Activated CD4-positive, alpha-beta T cell treated with anti-CD3 and anti-CD28 coated beads for 36 hours (primary cell): ENCODE measurements around the gene ARHGAP27. TPM values are rescaled to one million over a fixed set of nuclear protein-coding genes. Genes with fewer than 3 reads are reported as not detected.

Source experiments
- ATAC-seq: fragments of 200-7000 bp; cut with Tn5 transposase; one replicate; pipeline ENCODE4 v1.10.0; 2021; ENCODE audit warnings: mild to moderate bottlenecking, moderate library complexity
- CTCF ChIA-PET: fragments of 350-600 bp; sonication (Branson Sonifier 250); formaldehyde crosslinking; loops from one replicate; lab custom pipeline; 2021; ENCODE audit warnings: antibody characterized with exemption; lab: Charles Lee
- POLR2A ChIA-PET: fragments of 350-600 bp; sonication (Branson Sonifier 250); formaldehyde crosslinking; loops from one replicate; lab custom pipeline; 2021; ENCODE audit warnings: antibody characterized with exemption, inconsistent platforms; lab: Charles Lee
- DNase-seq: peaks from one replicate; pipeline ENCODE4 v3.0.0-alpha.2; 2020
- H3K27ac Mint-ChIP-seq: one replicate; pipeline ENCODE4 v1.8.0; 2021; ENCODE audit warnings: mixed read lengths
- H3K27me3 Mint-ChIP-seq: one replicate; pipeline ENCODE4 v1.8.0; 2021; ENCODE audit warnings: mixed read lengths
- H3K36me3 Mint-ChIP-seq: one replicate; pipeline ENCODE4 v1.8.0; 2021; ENCODE audit warnings: low read depth, mixed read lengths
- H3K4me1 Mint-ChIP-seq: one replicate; pipeline ENCODE4 v1.8.0; 2021; ENCODE audit warnings: mixed read lengths
- H3K4me3 Mint-ChIP-seq: one replicate; pipeline ENCODE4 v1.8.0; 2021; ENCODE audit warnings: mild to moderate bottlenecking, moderate library complexity, mixed read lengths
- H3K9me3 Mint-ChIP-seq: one replicate; pipeline ENCODE4 v1.8.0; 2021; ENCODE audit warnings: low read depth, mixed read lengths
- intact Hi-C, 2 experiments: fragments of 100-400 bp; cut with DNase I in 1 of 2; cut with micrococcal nuclease in 1 of 2; formaldehyde crosslinking; loops; one replicate each; pipeline versions ENCODE4 v1.14.2 to v1.15.1; 2022 to 2024; cut with DNase I, micrococcal nuclease
- total RNA-seq, 2 experiments: library from RNA; stranded (reverse); gene quantifications; one replicate each; pipeline ENCODE4 v1.2.3, GENCODE V29; 2021

ARHGAP27 gene
- total RNA-seq, 2 experiments from 2014 or later: 43.2 to 43.5 TPM

GRCh38 chr17:45380046-45380765 is 52.5 kb downstream of the ARHGAP27 start:
- DNase-seq: no peak
- no peaks in the 10 kb centered on the region for H3K9me3 Mint-ChIP-seq
- CTCF ChIA-PET: interaction anchor here (0.5 to 3.3 kb wide), 6 partner anchors 16 to 245 kb away, joined by 3 to 22 read pairs (median 3); partner anchors contain the start of gene ACBD4
- H3K36me3 Mint-ChIP-seq: no peaks in the 10 kb centered on the region
- no peak overlapping the region for H3K4me3 Mint-ChIP-seq
- peaks cover 4% of the 10 kb centered on the region for H3K4me1 Mint-ChIP-seq
- POLR2A ChIA-PET: no interaction called here
- no peak overlapping the region for H3K27ac Mint-ChIP-seq
- intact Hi-C loops: no loop called here
- ATAC-seq: no peak
- H3K27me3 Mint-ChIP-seq: peaks cover 3% of the 10 kb centered on the region

- no peaks in the 10 kb centered on the region for H3K36me3 Mint-ChIP-seq
- intact Hi-C loops: no loop called here
- ATAC-seq: no peak
- peaks cover 5% of the 10 kb centered on the region for H3K4me1 Mint-ChIP-seq
- H3K9me3 Mint-ChIP-seq: no peaks in the 10 kb centered on the region
- H3K4me3 Mint-ChIP-seq: no peak overlapping the region
- ChIA-PET CTCF (interaction anchor here (0.9 to 1.5 kb wide), 2 partner anchors 100 to 158 kb away, joined by 3 to 5 read pairs; no protein-coding TSS in a partner anchor), POLR2A (no interaction called here)
- DNase-seq: no peak
- peaks cover 2% of the 10 kb centered on the region for H3K27me3 Mint-ChIP-seq
- no peak overlapping the region for H3K27ac Mint-ChIP-seq
These were observed 55.3 kb downstream of the ARHGAP27 start for GRCh38 chr17:45377401-45377800.

GRCh38 chr17:45376171-45377005 is 56.3 kb downstream of the ARHGAP27 start:
- no peak overlapping the region for H3K4me3 Mint-ChIP-seq
- no peak overlapping the region for H3K27ac Mint-ChIP-seq

GRCh38 chr17:45374501-45374900 is 58.2 kb downstream of the ARHGAP27 start:
- Mint-ChIP-seq H3K4me3 (no peak overlapping the region), H3K9me3 (no peaks in the 10 kb centered on the region), H3K4me1 (peaks cover 21% of the 10 kb centered on the region), H3K27me3 (peaks cover 10% of the 10 kb centered on the region), H3K27ac (no peak overlapping the region), H3K36me3 (no peaks in the 10 kb centered on the region)
- ATAC-seq (no peak), DNase-seq (no peak)
- intact Hi-C loops: no loop called here
- ChIA-PET POLR2A (no interaction called here), CTCF (interaction anchor here (0.6 to 1.4 kb wide), 2 partner anchors 13 to 42 kb away, joined by 3 to 5 read pairs; no protein-coding TSS in a partner anchor)

More at GRCh38 chr17:45376171-45377005, 56.3 kb downstream of the ARHGAP27 start:
- DNase-seq (no peak), ATAC-seq (no peak)
- Mint-ChIP-seq H3K4me1 (peaks cover 13% of the 10 kb centered on the region), H3K9me3 (no peaks in the 10 kb centered on the region), H3K36me3 (no peaks in the 10 kb centered on the region), H3K27me3 (peaks cover 6% of the 10 kb centered on the region)
- intact Hi-C loops: no loop called here
- ChIA-PET CTCF (interaction anchor here (0.6 to 1.5 kb wide), 3 partner anchors 99 to 157 kb away, joined by 3 to 5 read pairs (median 3); no protein-coding TSS in a partner anchor), POLR2A (no interaction called here)

- H3K27me3 Mint-ChIP-seq: peaks cover 10% of the 10 kb centered on the region
- H3K27ac Mint-ChIP-seq: no peak overlapping the region
- intact Hi-C loops: no loop called here
- CTCF ChIA-PET: interaction anchor here (0.6 to 4.8 kb wide), 6 partner anchors 10 to 673 kb away, joined by 3 to 28 read pairs (median 6); partner anchors contain the start of gene MAP3K14
- POLR2A ChIA-PET: no interaction called here
- ATAC-seq (no peak), DNase-seq (no peak)
- peak overlapping the region; percentile 55 for H3K4me3 Mint-ChIP-seq
- no peaks in the 10 kb centered on the region for H3K36me3 Mint-ChIP-seq
- H3K9me3 Mint-ChIP-seq: no peaks in the 10 kb centered on the region
- H3K4me1 Mint-ChIP-seq: peaks cover 17% of the 10 kb centered on the region
These were observed 60.3 kb downstream of the ARHGAP27 start for GRCh38 chr17:45372325-45372869.

GRCh38 chr17:45371414-45372324 is 61.0 kb downstream of the ARHGAP27 start:
- Mint-ChIP-seq H3K27me3 (peaks cover 12% of the 10 kb centered on the region), H3K27ac (peak overlapping the region; percentile 51), H3K4me1 (peaks cover 17% of the 10 kb centered on the region), H3K4me3 (peak overlapping the region; percentile 55), H3K9me3 (no peaks in the 10 kb centered on the region), H3K36me3 (no peaks in the 10 kb centered on the region)
- ChIA-PET POLR2A (no interaction called here), CTCF (interaction anchor here (0.6 to 4.8 kb wide), 7 partner anchors 9 to 673 kb away, joined by 3 to 28 read pairs (median 8); partner anchors contain the start of gene MAP3K14)
- DNase-seq (peak; percentile 75), ATAC-seq (peak; percentile 89)
- intact Hi-C loops: no loop called here

GRCh38 chr17:45370949-45371413 is 61.7 kb downstream of the ARHGAP27 start:
- H3K27me3 Mint-ChIP-seq: peaks cover 12% of the 10 kb centered on the region
- POLR2A ChIA-PET: no interaction called here
- CTCF ChIA-PET: interaction anchor here (0.6 to 4.8 kb wide), 6 partner anchors 8 to 553 kb away, joined by 3 to 28 read pairs (median 6); no protein-coding TSS in a partner anchor
- no peaks in the 10 kb centered on the region for H3K9me3 Mint-ChIP-seq
- DNase-seq (no peak), ATAC-seq (no peak)
- no peak overlapping the region for H3K4me3 Mint-ChIP-seq
- H3K27ac Mint-ChIP-seq: no peak overlapping the region
- H3K36me3 Mint-ChIP-seq: no peaks in the 10 kb centered on the region
- intact Hi-C loops: no loop called here
- peaks cover 17% of the 10 kb centered on the region for H3K4me1 Mint-ChIP-seq

- ATAC-seq: no peak
- no peaks in the 10 kb centered on the region for H3K9me3 Mint-ChIP-seq
- intact Hi-C loops: no loop called here
- H3K27me3 Mint-ChIP-seq: peaks cover 16% of the 10 kb centered on the region
- H3K36me3 Mint-ChIP-seq: no peaks in the 10 kb centered on the region
- H3K4me3 Mint-ChIP-seq: no peak overlapping the region
- no peak overlapping the region for H3K27ac Mint-ChIP-seq
- ChIA-PET POLR2A (no interaction called here), CTCF (interaction anchor here (0.6 to 4.8 kb wide), 6 partner anchors 9 to 150 kb away, joined by 3 to 28 read pairs (median 4); no protein-coding TSS in a partner anchor)
- no peak for DNase-seq
- peaks cover 17% of the 10 kb centered on the region for H3K4me1 Mint-ChIP-seq
These were observed 63.2 kb downstream of the ARHGAP27 start for GRCh38 chr17:45369421-45369820.

GRCh38 chr17:45368651-45369050 is 64.0 kb downstream of the ARHGAP27 start:
- H3K27me3 Mint-ChIP-seq: peaks cover 16% of the 10 kb centered on the region
- ATAC-seq (no peak), DNase-seq (no peak)
- peaks cover 17% of the 10 kb centered on the region for H3K4me1 Mint-ChIP-seq
- no peak overlapping the region for H3K4me3 Mint-ChIP-seq
- intact Hi-C loops: no loop called here
- no peak overlapping the region for H3K27ac Mint-ChIP-seq
- H3K9me3 Mint-ChIP-seq: no peaks in the 10 kb centered on the region
- CTCF ChIA-PET: interaction anchor here (0.7 to 4.8 kb wide), 3 partner anchors 10 to 149 kb away, joined by 3 to 28 read pairs (median 4); no protein-coding TSS in a partner anchor
- POLR2A ChIA-PET: interaction anchor here (0.7 kb wide), 1 partner anchor 49 kb away, joined by 5 read pairs; no protein-coding TSS in a partner anchor
- H3K36me3 Mint-ChIP-seq: no peaks in the 10 kb centered on the region

- Mint-ChIP-seq H3K9me3 (peaks cover 3% of the 10 kb centered on the region), H3K4me3 (no peak overlapping the region), H3K27me3 (peaks cover 15% of the 10 kb centered on the region), H3K4me1 (peaks cover 14% of the 10 kb centered on the region), H3K36me3 (no peaks in the 10 kb centered on the region), H3K27ac (no peak overlapping the region)
- ATAC-seq (no peak), DNase-seq (no peak)
- CTCF ChIA-PET: interaction anchor here (0.6 to 0.7 kb wide), 2 partner anchors 20 to 273 kb away, joined by 3 read pairs; no protein-coding TSS in a partner anchor
- intact Hi-C loops: no loop called here
- POLR2A ChIA-PET: no interaction called here
These were observed 65.5 kb downstream of the ARHGAP27 start for GRCh38 chr17:45367216-45367615.
